GM23338 (cell line): Measurements from ENCODE around the gene GFER. TPM values are rescaled to one million over a fixed set of nuclear protein-coding genes. Genes with fewer than 3 reads are reported as not detected.

Source experiments
- ATAC-seq: fragments of 200-7000 bp; cut with Tn5 transposase; 3 replicates; pipeline ENCODE4 v1.9.1; 2020
- DNase-seq: peaks from one replicate; pipeline ENCODE4 v3.0.0-alpha.2; 2015; ENCODE audit warnings: low spot score
- H2AFZ ChIP-seq: fragments of 200-600 bp; sonication (generic); 2 replicates; pipeline ENCODE4 v1.8.0; 2016; ENCODE audit warnings: antibody characterized with exemption, mild to moderate bottlenecking, moderate library complexity
- H3F3A ChIP-seq: fragments of 200-600 bp; sonication (generic); replicated peaks from 2 replicates; pipeline ENCODE4 v1.8.0; 2017; ENCODE audit warnings: antibody characterized with exemption, mixed run types, low read depth
- H3K27ac ChIP-seq: fragments of 200-600 bp; sonication (generic); 2 replicates; pipeline ENCODE4 v1.6.1; 2016; ENCODE audit warnings: low read depth
- H3K27me3 ChIP-seq: fragments of 200-600 bp; sonication (generic); 2 replicates; pipeline ENCODE4 v1.8.0; 2016; ENCODE audit warnings: mild to moderate bottlenecking, mixed run types, moderate library complexity; ENCODE audit not compliant: insufficient read depth
- H3K36me3 ChIP-seq: fragments of 200-600 bp; sonication (generic); 2 replicates; pipeline ENCODE4 v1.8.0; 2016; ENCODE audit warnings: mild to moderate bottlenecking; ENCODE audit not compliant: insufficient read depth
- H3K4me1 ChIP-seq: fragments of 200-600 bp; sonication (generic); 2 replicates; pipeline ENCODE4 v1.8.0; 2016; ENCODE audit warnings: mild to moderate bottlenecking, moderate library complexity; ENCODE audit not compliant: insufficient read depth
- H3K4me2 ChIP-seq: fragments of 200-600 bp; sonication (generic); 2 replicates; pipeline ENCODE4 v1.7.1; 2017; ENCODE audit warnings: mixed run types
- H3K4me3 ChIP-seq: fragments of 200-600 bp; sonication (generic); 2 replicates; pipeline ENCODE4 v1.6.1; 2016; ENCODE audit warnings: mixed run types
- H3K79me2 ChIP-seq: fragments of 200-600 bp; sonication (generic); replicated peaks from 2 replicates; pipeline ENCODE4 v1.8.0; 2017; ENCODE audit warnings: mild to moderate bottlenecking; ENCODE audit not compliant: insufficient read depth
- H3K9me2 ChIP-seq: fragments of 200-600 bp; sonication (generic); 2 replicates; pipeline ENCODE4 v1.8.0; 2017; ENCODE audit not compliant: insufficient read depth
- H4K20me1 ChIP-seq: fragments of 200-600 bp; sonication (generic); replicated peaks from 2 replicates; pipeline ENCODE4 v1.8.0; 2017; ENCODE audit warnings: mild to moderate bottlenecking; ENCODE audit not compliant: insufficient read depth
- H3K27ac Mint-ChIP-seq: 2 replicates; pipeline ENCODE4 v1.8.0; 2020; ENCODE audit warnings: inconsistent platforms, mild to moderate bottlenecking, moderate library complexity, mixed read lengths
- H3K27me3 Mint-ChIP-seq: 3 replicates; pipeline ENCODE4 v1.8.0; 2022; ENCODE audit warnings: low read depth, mild to moderate bottlenecking, moderate library complexity, mixed read lengths, inconsistent platforms; ENCODE audit not compliant: insufficient read depth, poor library complexity
- H3K36me3 Mint-ChIP-seq: 3 replicates; pipeline ENCODE4 v1.8.0; 2021; ENCODE audit warnings: low read depth, mild to moderate bottlenecking, inconsistent platforms, moderate library complexity, mixed read lengths
- H3K4me1 Mint-ChIP-seq: 3 replicates; pipeline ENCODE4 v1.8.0; 2020; ENCODE audit warnings: mild to moderate bottlenecking, inconsistent platforms, mixed read lengths
- H3K4me3 Mint-ChIP-seq: 3 replicates; pipeline ENCODE4 v1.8.0; 2021; ENCODE audit warnings: moderate library complexity, mild to moderate bottlenecking, inconsistent platforms, mixed read lengths
- H3K9me3 Mint-ChIP-seq: 3 replicates; pipeline ENCODE4 v1.8.0; 2020; ENCODE audit warnings: moderate library complexity, mild to moderate bottlenecking, inconsistent platforms, mixed read lengths
- CTCF ChIP-seq, 2 experiments: fragments of 200-600 bp in 1 of 2; sonication (generic) in 1 of 2; conservative IDR thresholded peaks; 2 replicates each; pipeline versions ENCODE4 v1.5.1 to v1.6.1; 2016 to 2017; ENCODE audit warnings: antibody characterized with exemption in 2 of 2, low read depth in 2 of 2, mild to moderate bottlenecking in 2 of 2, moderate library complexity in 1 of 2
- EZH2 ChIP-seq: fragments of 200-600 bp; sonication (generic); IDR thresholded peaks from one replicate; pipeline ENCODE4 v1.8.0; 2017; ENCODE audit warnings: antibody characterized with exemption, mild to moderate bottlenecking, low read depth; ENCODE audit not compliant: unreplicated experiment
- EZH2phosphoT487 ChIP-seq: fragments of 200-600 bp; sonication (generic); IDR thresholded peaks from one replicate; pipeline ENCODE4 v1.8.1; 2018; ENCODE audit warnings: antibody characterized with exemption; ENCODE audit not compliant: unreplicated experiment
- JUNB ChIP-seq: IDR thresholded peaks from one replicate; pipeline ENCODE4 v1.6.1; 2016; ENCODE audit warnings: antibody characterized with exemption; ENCODE audit not compliant: unreplicated experiment
- NANOG ChIP-seq: IDR thresholded peaks from 2 replicates; pipeline ENCODE4 v1.6.1; 2016; ENCODE audit warnings: antibody characterized with exemption, borderline replicate concordance
- POLR2AphosphoS5 ChIP-seq: IDR thresholded peaks from 2 replicates; pipeline ENCODE4 v1.6.1; 2016; ENCODE audit warnings: antibody characterized with exemption, low read depth
- ZNF114 ChIP-seq: fragments of 250-450 bp; sonication (Bioruptor Pico); IDR thresholded peaks from 2 replicates; pipeline ENCODE4 v1.5.0; 2020; ENCODE audit warnings: mild to moderate bottlenecking, moderate library complexity
- ZNF331 ChIP-seq: fragments of 250-450 bp; sonication (Bioruptor Pico); IDR thresholded peaks from 2 replicates; pipeline ENCODE4 v1.5.0; 2020; ENCODE audit warnings: low read depth, mild to moderate bottlenecking, moderate library complexity
- polyA plus RNA-seq: library from polyadenylated mRNA; unstranded; fragments of >200 nt; fragmentation: Nextera tagmentation; extraction: Ambion mirVana; gene quantifications from 2 replicates; pipeline ENCODE4 v1.2.1, GENCODE V29; 2016
- total RNA-seq: library from RNA; depleted of rRNA; stranded (reverse); fragments of >200 nt; shearing (Covaris generic); gene quantifications from 2 replicates; pipeline ENCODE4 v1.2.3, GENCODE V29; 2014
- TF ChIP-seq, protein P1 (sequence below): IDR thresholded peaks from 2 replicates; pipeline ENCODE4 v1.6.1; 2016; ENCODE audit warnings: antibody characterized with exemption
- TF ChIP-seq, protein P2 (sequence below): IDR thresholded peaks from one replicate; pipeline ENCODE4 v1.6.1; 2018; ENCODE audit warnings: antibody characterized with exemption; ENCODE audit not compliant: unreplicated experiment
- TF ChIP-seq, protein P3 (sequence below): fragments of 250-450 bp; sonication (Bioruptor Pico); IDR thresholded peaks from 2 replicates; pipeline ENCODE4 v1.5.0; 2020; ENCODE audit warnings: mild to moderate bottlenecking, moderate library complexity

Gene GFER
- total and polyA plus RNA-seq, 2 experiments from 2014 or later: 40.1 to 64.5 TPM

DNA sequence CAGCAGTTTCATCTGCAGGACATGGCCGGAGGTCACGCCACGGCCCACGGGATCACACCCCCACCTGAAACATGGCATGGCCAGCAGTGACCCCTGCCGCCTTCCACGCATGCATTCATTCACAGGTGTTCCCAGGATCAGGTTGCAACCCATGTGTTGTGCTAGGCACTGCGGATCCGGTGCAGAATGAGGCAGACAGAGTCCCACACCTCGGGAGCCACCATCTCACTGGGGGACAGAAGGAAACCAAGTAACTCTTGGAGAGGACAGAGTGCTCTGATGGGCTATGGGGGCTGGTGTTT, 36.7 kb upstream of the GFER start:
- no peak overlapping the region for H3K4me2 ChIP-seq
- H3K36me3 Mint-ChIP-seq: no peaks in the 10 kb centered on the region; the same call in 2 of the 3 replicates
- H3K27me3 ChIP-seq: no peaks in the 10 kb centered on the region
- H3K9me3 Mint-ChIP-seq: no peaks in the 10 kb centered on the region
- H3K36me3 ChIP-seq: no peaks in the 10 kb centered on the region
- no peaks in the 10 kb centered on the region for H4K20me1 ChIP-seq
- TF ChIP-seq JUNB: no peak
- TF ChIP-seq, protein P1, sequence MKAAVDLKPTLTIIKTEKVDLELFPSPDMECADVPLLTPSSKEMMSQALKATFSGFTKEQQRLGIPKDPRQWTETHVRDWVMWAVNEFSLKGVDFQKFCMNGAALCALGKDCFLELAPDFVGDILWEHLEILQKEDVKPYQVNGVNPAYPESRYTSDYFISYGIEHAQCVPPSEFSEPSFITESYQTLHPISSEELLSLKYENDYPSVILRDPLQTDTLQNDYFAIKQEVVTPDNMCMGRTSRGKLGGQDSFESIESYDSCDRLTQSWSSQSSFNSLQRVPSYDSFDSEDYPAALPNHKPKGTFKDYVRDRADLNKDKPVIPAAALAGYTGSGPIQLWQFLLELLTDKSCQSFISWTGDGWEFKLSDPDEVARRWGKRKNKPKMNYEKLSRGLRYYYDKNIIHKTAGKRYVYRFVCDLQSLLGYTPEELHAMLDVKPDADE: no peak
- TF ChIP-seq EZH2phosphoT487: no peak
- no peak for TF ChIP-seq EZH2
- no peak for TF ChIP-seq ZNF114 (CRISPR knock-in tag)
- TF ChIP-seq POLR2AphosphoS5: no peak
- TF ChIP-seq NANOG: no peak
- no peak for TF ChIP-seq CTCF (conservative IDR thresholded peaks at IDR 0.05; ENCODE audit: low read depth in 2 of 2)
- no peak for TF ChIP-seq ZNF331 (CRISPR knock-in tag)
- TF ChIP-seq, protein P2, sequence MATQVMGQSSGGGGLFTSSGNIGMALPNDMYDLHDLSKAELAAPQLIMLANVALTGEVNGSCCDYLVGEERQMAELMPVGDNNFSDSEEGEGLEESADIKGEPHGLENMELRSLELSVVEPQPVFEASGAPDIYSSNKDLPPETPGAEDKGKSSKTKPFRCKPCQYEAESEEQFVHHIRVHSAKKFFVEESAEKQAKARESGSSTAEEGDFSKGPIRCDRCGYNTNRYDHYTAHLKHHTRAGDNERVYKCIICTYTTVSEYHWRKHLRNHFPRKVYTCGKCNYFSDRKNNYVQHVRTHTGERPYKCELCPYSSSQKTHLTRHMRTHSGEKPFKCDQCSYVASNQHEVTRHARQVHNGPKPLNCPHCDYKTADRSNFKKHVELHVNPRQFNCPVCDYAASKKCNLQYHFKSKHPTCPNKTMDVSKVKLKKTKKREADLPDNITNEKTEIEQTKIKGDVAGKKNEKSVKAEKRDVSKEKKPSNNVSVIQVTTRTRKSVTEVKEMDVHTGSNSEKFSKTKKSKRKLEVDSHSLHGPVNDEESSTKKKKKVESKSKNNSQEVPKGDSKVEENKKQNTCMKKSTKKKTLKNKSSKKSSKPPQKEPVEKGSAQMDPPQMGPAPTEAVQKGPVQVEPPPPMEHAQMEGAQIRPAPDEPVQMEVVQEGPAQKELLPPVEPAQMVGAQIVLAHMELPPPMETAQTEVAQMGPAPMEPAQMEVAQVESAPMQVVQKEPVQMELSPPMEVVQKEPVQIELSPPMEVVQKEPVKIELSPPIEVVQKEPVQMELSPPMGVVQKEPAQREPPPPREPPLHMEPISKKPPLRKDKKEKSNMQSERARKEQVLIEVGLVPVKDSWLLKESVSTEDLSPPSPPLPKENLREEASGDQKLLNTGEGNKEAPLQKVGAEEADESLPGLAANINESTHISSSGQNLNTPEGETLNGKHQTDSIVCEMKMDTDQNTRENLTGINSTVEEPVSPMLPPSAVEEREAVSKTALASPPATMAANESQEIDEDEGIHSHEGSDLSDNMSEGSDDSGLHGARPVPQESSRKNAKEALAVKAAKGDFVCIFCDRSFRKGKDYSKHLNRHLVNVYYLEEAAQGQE: no peak
- TF ChIP-seq, protein P3, sequence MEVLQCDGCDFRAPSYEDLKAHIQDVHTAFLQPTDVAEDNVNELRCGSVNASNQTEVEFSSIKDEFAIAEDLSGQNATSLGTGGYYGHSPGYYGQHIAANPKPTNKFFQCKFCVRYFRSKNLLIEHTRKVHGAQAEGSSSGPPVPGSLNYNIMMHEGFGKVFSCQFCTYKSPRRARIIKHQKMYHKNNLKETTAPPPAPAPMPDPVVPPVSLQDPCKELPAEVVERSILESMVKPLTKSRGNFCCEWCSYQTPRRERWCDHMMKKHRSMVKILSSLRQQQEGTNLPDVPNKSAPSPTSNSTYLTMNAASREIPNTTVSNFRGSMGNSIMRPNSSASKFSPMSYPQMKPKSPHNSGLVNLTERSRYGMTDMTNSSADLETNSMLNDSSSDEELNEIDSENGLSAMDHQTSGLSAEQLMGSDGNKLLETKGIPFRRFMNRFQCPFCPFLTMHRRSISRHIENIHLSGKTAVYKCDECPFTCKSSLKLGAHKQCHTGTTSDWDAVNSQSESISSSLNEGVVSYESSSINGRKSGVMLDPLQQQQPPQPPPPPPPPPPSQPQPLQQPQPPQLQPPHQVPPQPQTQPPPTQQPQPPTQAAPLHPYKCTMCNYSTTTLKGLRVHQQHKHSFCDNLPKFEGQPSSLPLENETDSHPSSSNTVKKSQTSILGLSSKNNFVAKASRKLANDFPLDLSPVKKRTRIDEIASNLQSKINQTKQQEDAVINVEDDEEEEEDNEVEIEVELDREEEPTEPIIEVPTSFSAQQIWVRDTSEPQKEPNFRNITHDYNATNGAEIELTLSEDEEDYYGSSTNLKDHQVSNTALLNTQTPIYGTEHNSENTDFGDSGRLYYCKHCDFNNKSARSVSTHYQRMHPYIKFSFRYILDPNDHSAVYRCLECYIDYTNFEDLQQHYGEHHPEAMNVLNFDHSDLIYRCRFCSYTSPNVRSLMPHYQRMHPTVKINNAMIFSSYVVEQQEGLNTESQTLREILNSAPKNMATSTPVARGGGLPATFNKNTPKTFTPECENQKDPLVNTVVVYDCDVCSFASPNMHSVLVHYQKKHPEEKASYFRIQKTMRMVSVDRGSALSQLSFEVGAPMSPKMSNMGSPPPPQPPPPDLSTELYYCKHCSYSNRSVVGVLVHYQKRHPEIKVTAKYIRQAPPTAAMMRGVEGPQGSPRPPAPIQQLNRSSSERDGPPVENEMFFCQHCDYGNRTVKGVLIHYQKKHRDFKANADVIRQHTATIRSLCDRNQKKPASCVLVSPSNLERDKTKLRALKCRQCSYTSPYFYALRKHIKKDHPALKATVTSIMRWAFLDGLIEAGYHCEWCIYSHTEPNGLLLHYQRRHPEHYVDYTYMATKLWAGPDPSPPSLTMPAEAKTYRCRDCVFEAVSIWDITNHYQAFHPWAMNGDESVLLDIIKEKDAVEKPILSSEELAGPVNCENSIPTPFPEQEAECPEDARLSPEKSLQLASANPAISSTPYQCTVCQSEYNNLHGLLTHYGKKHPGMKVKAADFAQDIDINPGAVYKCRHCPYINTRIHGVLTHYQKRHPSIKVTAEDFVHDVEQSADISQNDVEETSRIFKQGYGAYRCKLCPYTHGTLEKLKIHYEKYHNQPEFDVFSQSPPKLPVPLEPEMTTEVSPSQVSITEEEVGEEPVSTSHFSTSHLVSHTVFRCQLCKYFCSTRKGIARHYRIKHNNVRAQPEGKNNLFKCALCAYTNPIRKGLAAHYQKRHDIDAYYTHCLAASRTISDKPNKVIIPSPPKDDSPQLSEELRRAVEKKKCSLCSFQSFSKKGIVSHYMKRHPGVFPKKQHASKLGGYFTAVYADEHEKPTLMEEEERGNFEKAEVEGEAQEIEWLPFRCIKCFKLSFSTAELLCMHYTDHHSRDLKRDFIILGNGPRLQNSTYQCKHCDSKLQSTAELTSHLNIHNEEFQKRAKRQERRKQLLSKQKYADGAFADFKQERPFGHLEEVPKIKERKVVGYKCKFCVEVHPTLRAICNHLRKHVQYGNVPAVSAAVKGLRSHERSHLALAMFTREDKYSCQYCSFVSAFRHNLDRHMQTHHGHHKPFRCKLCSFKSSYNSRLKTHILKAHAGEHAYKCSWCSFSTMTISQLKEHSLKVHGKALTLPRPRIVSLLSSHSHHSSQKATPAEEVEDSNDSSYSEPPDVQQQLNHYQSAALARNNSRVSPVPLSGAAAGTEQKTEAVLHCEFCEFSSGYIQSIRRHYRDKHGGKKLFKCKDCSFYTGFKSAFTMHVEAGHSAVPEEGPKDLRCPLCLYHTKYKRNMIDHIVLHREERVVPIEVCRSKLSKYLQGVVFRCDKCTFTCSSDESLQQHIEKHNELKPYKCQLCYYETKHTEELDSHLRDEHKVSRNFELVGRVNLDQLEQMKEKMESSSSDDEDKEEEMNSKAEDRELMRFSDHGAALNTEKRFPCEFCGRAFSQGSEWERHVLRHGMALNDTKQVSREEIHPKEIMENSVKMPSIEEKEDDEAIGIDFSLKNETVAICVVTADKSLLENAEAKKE (CRISPR knock-in tag): no peak
- H3K9me2 ChIP-seq: no peaks in the 10 kb centered on the region
- peaks cover 7% of the 10 kb centered on the region; the same call in 1 of the 2 replicates for H3K4me1 ChIP-seq
- H3K79me2 ChIP-seq: no peaks in the 10 kb centered on the region
- H3K4me3 ChIP-seq: no peak overlapping the region
- peaks cover 12% of the 10 kb centered on the region for H3K4me1 Mint-ChIP-seq
- H3K27ac ChIP-seq: no peak overlapping the region
- H3K27me3 Mint-ChIP-seq: peaks cover 12% of the 10 kb centered on the region
- no peak overlapping the region for H3K27ac Mint-ChIP-seq
- no peak for DNase-seq
- H3F3A ChIP-seq: 0 out of 2 replicates have a peak, but pooled peaks cover 3% of the 10 kb centered on the region
- H2AFZ ChIP-seq: no peak overlapping the region
- ATAC-seq: no peak
- no peak overlapping the region; the same call in 2 of the 3 replicates for H3K4me3 Mint-ChIP-seq
